Measurements from ENCODE around the gene CACNA1E. TPM values are rescaled to one million over a fixed set of nuclear protein-coding genes. Genes with fewer than 3 reads are reported as not detected.

Gene CACNA1E
- total RNA-seq, 1 experiment from 2014 or later = not detected

DNA sequence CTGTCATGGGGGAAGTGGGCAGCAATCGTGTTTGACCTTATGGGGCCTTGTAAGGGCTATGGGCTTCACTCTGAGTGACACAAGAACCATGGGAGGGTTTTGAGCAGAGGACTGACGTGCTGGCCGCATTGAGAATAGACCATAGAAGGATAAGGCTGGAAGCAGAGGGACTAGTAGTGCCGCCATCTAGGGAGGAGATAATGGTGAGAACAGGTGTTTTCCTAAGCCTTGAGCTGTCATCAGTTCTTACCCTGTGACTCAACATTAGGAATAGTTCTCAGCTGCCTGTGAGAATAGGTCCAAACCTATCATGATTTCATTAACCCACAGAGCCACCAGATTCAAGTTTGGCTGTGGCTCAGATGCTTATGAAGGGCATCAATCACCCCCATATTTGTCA lies 228.5 kb downstream of the CACNA1E start:
- no TSS peak for BruUV-seq (replicated peaks)
- H3K36me3 ChIP-seq (ENCODE audit: insufficient read depth, low read length, poor library complexity, severe bottlenecking) = no peaks in the 10 kb centered on the region
- no peaks in the 10 kb centered on the region for H3K9me3 ChIP-seq (ENCODE audit: low read depth, low read length, poor library complexity, severe bottlenecking)
- H3K27ac ChIP-seq (ENCODE audit: low read depth, low read length, poor library complexity, severe bottlenecking) = no peak overlapping the region
- TF ChIP-seq, protein P1, sequence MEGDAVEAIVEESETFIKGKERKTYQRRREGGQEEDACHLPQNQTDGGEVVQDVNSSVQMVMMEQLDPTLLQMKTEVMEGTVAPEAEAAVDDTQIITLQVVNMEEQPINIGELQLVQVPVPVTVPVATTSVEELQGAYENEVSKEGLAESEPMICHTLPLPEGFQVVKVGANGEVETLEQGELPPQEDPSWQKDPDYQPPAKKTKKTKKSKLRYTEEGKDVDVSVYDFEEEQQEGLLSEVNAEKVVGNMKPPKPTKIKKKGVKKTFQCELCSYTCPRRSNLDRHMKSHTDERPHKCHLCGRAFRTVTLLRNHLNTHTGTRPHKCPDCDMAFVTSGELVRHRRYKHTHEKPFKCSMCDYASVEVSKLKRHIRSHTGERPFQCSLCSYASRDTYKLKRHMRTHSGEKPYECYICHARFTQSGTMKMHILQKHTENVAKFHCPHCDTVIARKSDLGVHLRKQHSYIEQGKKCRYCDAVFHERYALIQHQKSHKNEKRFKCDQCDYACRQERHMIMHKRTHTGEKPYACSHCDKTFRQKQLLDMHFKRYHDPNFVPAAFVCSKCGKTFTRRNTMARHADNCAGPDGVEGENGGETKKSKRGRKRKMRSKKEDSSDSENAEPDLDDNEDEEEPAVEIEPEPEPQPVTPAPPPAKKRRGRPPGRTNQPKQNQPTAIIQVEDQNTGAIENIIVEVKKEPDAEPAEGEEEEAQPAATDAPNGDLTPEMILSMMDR (conservative IDR thresholded peaks at IDR 0.05; ENCODE audit: low read depth, low read length) = no peak
- TF ChIP-seq EZH2 (IDR thresholded peaks at IDR 0.05; ENCODE audit: borderline replicate concordance, low read depth, low read length, poor library complexity, severe bottlenecking) = no peak
- DNase-seq (ENCODE audit: low spot score) = no peak
- POLR2A ChIA-PET (ENCODE audit: low non-redundant PET) = no interaction called here
- H3K4me3 ChIP-seq (ENCODE audit: low read depth, low read length, poor library complexity, severe bottlenecking) = no peak overlapping the region
- H3K4me1 ChIP-seq (ENCODE audit: insufficient read depth, low read length, poor library complexity, severe bottlenecking) = no peaks in the 10 kb centered on the region
- intact Hi-C loops (cut with micrococcal nuclease; ENCODE audit: unreplicated experiment) = no loop called here
- CTCF ChIA-PET = no interaction called here
- H3K27me3 ChIP-seq (replicated peaks; ENCODE audit: insufficient read depth, low read depth, low read length, poor library complexity) = peaks cover 39% of the 10 kb centered on the region

DNA sequence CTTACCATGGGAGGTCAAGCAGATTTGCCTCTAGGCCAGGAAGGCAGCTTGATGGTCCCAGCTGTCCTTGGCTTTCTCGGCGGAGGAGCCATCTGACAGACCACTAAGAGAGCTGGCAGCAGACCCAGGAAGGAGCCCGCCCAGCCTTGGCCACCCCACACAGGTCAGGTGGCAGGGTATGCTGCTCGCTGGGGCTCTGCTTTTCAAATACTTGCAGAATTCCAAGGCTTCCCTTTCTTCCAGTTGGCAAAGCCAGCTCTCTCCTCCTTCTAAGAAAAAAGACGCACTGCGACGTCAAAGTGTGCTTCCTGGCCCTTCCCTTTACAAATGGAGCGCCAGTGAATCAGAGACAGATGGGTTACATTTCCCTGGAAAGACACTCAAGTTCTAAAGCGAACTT lies 229.4 kb downstream of the CACNA1E start:
- Histone ChIP-seq H3K27ac (ENCODE audit: low read depth, low read length, poor library complexity, severe bottlenecking) (no peak overlapping the region), H3K27me3 (replicated peaks; ENCODE audit: insufficient read depth, low read depth, low read length, poor library complexity) (peaks cover 39% of the 10 kb centered on the region), H3K4me3 (ENCODE audit: low read depth, low read length, poor library complexity, severe bottlenecking) (no peak overlapping the region), H3K4me1 (ENCODE audit: insufficient read depth, low read length, poor library complexity, severe bottlenecking) (no peaks in the 10 kb centered on the region), H3K9me3 (ENCODE audit: low read depth, low read length, poor library complexity, severe bottlenecking) (no peaks in the 10 kb centered on the region), H3K36me3 (ENCODE audit: insufficient read depth, low read length, poor library complexity, severe bottlenecking) (no peaks in the 10 kb centered on the region)
- intact Hi-C loops (cut with micrococcal nuclease; ENCODE audit: unreplicated experiment) = no loop called here
- no TSS peak for BruUV-seq (replicated peaks)
- ChIA-PET CTCF (no interaction called here), POLR2A (ENCODE audit: low non-redundant PET) (no interaction called here)
- no peak for DNase-seq (ENCODE audit: low spot score)
- TF ChIP-seq, protein P1 (conservative IDR thresholded peaks at IDR 0.05; ENCODE audit: low read depth, low read length) = no peak
- no peak for TF ChIP-seq EZH2 (IDR thresholded peaks at IDR 0.05; ENCODE audit: borderline replicate concordance, low read depth, low read length, poor library complexity, severe bottlenecking)

DNA sequence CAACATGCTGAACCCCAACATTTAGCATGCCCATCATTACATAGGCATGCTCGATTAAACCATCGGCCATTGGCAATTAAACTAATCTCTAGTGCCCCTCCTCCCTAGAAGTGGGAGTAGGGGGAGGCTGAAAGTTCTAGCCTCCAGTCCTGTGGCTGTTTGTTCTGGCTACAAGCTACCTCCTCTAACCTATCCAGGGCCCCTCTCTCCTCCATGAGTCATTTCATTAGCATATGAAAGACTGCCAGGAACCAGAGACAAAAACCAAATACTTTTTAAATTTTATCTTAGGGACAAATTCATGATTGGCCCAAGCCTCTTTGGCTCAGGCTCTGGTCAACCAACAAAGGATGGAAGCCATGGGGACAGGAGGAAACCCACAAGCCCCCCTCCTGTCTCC lies 231.1 kb downstream of the CACNA1E start:
- intact Hi-C loops (cut with micrococcal nuclease; ENCODE audit: unreplicated experiment) = no loop called here
- BruUV-seq (replicated peaks) = no TSS peak

More for the DNA sequence above, 231.1 kb downstream of the CACNA1E start:
- Histone ChIP-seq H3K27ac (ENCODE audit: low read depth, low read length, poor library complexity, severe bottlenecking) (no peak overlapping the region), H3K36me3 (ENCODE audit: insufficient read depth, low read length, poor library complexity, severe bottlenecking) (no peaks in the 10 kb centered on the region), H3K27me3 (replicated peaks; ENCODE audit: insufficient read depth, low read depth, low read length, poor library complexity) (peaks cover 39% of the 10 kb centered on the region), H3K9me3 (ENCODE audit: low read depth, low read length, poor library complexity, severe bottlenecking) (no peaks in the 10 kb centered on the region), H3K4me3 (ENCODE audit: low read depth, low read length, poor library complexity, severe bottlenecking) (no peak overlapping the region), H3K4me1 (ENCODE audit: insufficient read depth, low read length, poor library complexity, severe bottlenecking) (no peaks in the 10 kb centered on the region)
- ChIA-PET CTCF (no interaction called here), POLR2A (ENCODE audit: low non-redundant PET) (no interaction called here)
- DNase-seq (ENCODE audit: low spot score) = no peak
- TF ChIP-seq, protein P1 (conservative IDR thresholded peaks at IDR 0.05; ENCODE audit: low read depth, low read length) = no peak
- TF ChIP-seq EZH2 (IDR thresholded peaks at IDR 0.05; ENCODE audit: borderline replicate concordance, low read depth, low read length, poor library complexity, severe bottlenecking) = no peak
